A549 (cell line): ENCODE data around the gene PPP1R9B. TPM values are rescaled to one million over a fixed set of nuclear protein-coding genes. Genes with fewer than 3 reads are reported as not detected.

ENCODE experiments used
- ATAC-seq, 2 experiments: fragments of 200-7000 bp in 1 of 2; fragments of >200 bp in 1 of 2; cut with Nextera tagmentation in 1 of 2; cut with Tn5 transposase in 1 of 2; 3 replicates each; pipeline versions ENCODE4 v1.8.0 to v1.9.1; 2018 to 2020; ENCODE audit warnings: mild to moderate bottlenecking in 1 of 2, moderate library complexity in 1 of 2
- CTCF ChIA-PET: fragments of 300-600 bp; sonication (Branson Sonifier 250); formaldehyde crosslinking; extraction: SDS; loops from one replicate; lab custom pipeline; 2021; ENCODE audit warnings: antibody characterized with exemption, inconsistent platforms; lab: Yijun Ruan, JAX
- POLR2A ChIA-PET: fragments of 350-600 bp; formaldehyde crosslinking; extraction: SDS; loops from one replicate; lab custom pipeline; 2021; ENCODE audit warnings: antibody characterized with exemption, inconsistent platforms; lab: Yijun Ruan, JAX
- DNase-seq, 2 experiments: peaks; one replicate each; pipeline versions ENCODE4 v3.0.0 to v3.0.0-alpha.2; 2011 to 2016; ENCODE audit warnings: low read depth in 1 of 2, low spot score in 1 of 2
- FAIRE-seq: peaks from 2 replicates; lab custom pipeline; 2011; peaks lifted over from hg19 to GRCh38; lab: Jason Lieb, UNC
- H3K27ac ChIP-seq, 2 experiments: fragments of >200 bp; sonication (Bioruptor Twin); formaldehyde crosslinking; 3 replicates each; pipeline ENCODE4 v1.5.1; 2016 to 2017
- H3K4me1 ChIP-seq: fragments of >200 bp; sonication (Bioruptor Twin); formaldehyde crosslinking; 3 replicates; pipeline ENCODE4 v1.6.1; 2016
- H3K4me2 ChIP-seq: fragments of >200 bp; sonication (Bioruptor Twin); formaldehyde crosslinking; 3 replicates; pipeline ENCODE4 v1.6.1; 2016
- H3K4me3 ChIP-seq: fragments of >200 bp; sonication (Bioruptor Twin); formaldehyde crosslinking; 3 replicates; pipeline ENCODE4 v1.5.1; 2016
- H3K9me3 ChIP-seq: fragments of >200 bp; sonication (Bioruptor Twin); formaldehyde crosslinking; 3 replicates; pipeline ENCODE4 v1.6.1; 2016
- BHLHE40 ChIP-seq: IDR thresholded peaks from 2 replicates; pipeline ENCODE4 v1.6.1; 2012; ENCODE audit warnings: low read depth, low read length, inconsistent platforms
- CBX2 ChIP-seq: fragments of 200-600 bp; sonication (generic); IDR thresholded peaks from 2 replicates; pipeline ENCODE4 v1.6.1; 2016; ENCODE audit warnings: low read depth, mild to moderate bottlenecking, borderline replicate concordance
- CEBPB ChIP-seq, 2 experiments: fragments of >200 bp in 1 of 2; sonication (Bioruptor Twin) in 1 of 2; formaldehyde crosslinking in 1 of 2; IDR thresholded peaks; 2 replicates each; pipeline ENCODE4 v1.6.1; 2012 to 2016
- CTCF ChIP-seq: fragments of >200 bp; sonication (Bioruptor Twin); formaldehyde crosslinking; IDR thresholded peaks from 3 replicates; pipeline ENCODE4 v1.5.1; 2016
- FOSL2 ChIP-seq, 2 experiments: fragments of 450-650 bp in 1 of 2; fragments of >200 bp in 1 of 2; sonication (Bioruptor Twin) in 1 of 2; formaldehyde crosslinking; IDR thresholded peaks; 2 replicates each; pipeline versions ENCODE4 v1.5.0 to v1.6.1; 2016 to 2020; ENCODE audit warnings: mild to moderate bottlenecking in 1 of 2, moderate library complexity in 1 of 2
- HOXB13 ChIP-seq: fragments of 250-450 bp; sonication (Bioruptor Pico); IDR thresholded peaks from 2 replicates; pipeline ENCODE4 v1.5.0; 2020; ENCODE audit warnings: low read depth, mild to moderate bottlenecking, moderate library complexity
- HOXB5 ChIP-seq: fragments of 250-450 bp; sonication (Bioruptor Pico); IDR thresholded peaks from 2 replicates; pipeline ENCODE4 v1.5.0; 2020; ENCODE audit warnings: mild to moderate bottlenecking, moderate library complexity
- JUN ChIP-seq, 2 experiments: fragments of >200 bp; sonication (Bioruptor Twin); formaldehyde crosslinking; IDR thresholded peaks; 2 replicates in 1 of 2; 3 replicates in 1 of 2; pipeline ENCODE4 v1.6.1; 2016 to 2017
- KDM1A ChIP-seq: fragments of 200-600 bp; sonication (generic); IDR thresholded peaks from 2 replicates; pipeline ENCODE4 v1.6.1; 2016; ENCODE audit warnings: low read depth, mild to moderate bottlenecking
- MAFK ChIP-seq: fragments of 450-650 bp; IDR thresholded peaks from 2 replicates; pipeline ENCODE4 v1.6.1; 2014; ENCODE audit not compliant: partially characterized antibody
- MAX ChIP-seq: IDR thresholded peaks from 2 replicates; pipeline ENCODE4 v1.6.1; 2012
- NPAS2 ChIP-seq: fragments of 250-450 bp; sonication (Bioruptor Pico); IDR thresholded peaks from 2 replicates; pipeline ENCODE4 v1.8.0; 2022; ENCODE audit warnings: mild to moderate bottlenecking, moderate library complexity, borderline replicate concordance
- RAD21 ChIP-seq, 2 experiments: fragments of >200 bp in 1 of 2; sonication (Bioruptor Twin) in 1 of 2; formaldehyde crosslinking in 1 of 2; IDR thresholded peaks in 1 of 2; conservative IDR thresholded peaks in 1 of 2; 2 replicates in 1 of 2; 3 replicates in 1 of 2; pipeline ENCODE4 v1.6.1; 2012 to 2018; ENCODE audit warnings: inconsistent platforms in 1 of 2
- RFX5 ChIP-seq: fragments of 450-650 bp; IDR thresholded peaks from 2 replicates; pipeline ENCODE4 v1.7.1; 2014; ENCODE audit warnings: antibody characterized with exemption, mild to moderate bottlenecking, moderate library complexity
- ZC3H11A ChIP-seq: fragments of 450-650 bp; IDR thresholded peaks from 2 replicates; pipeline ENCODE4 v1.6.1; 2014; ENCODE audit warnings: antibody characterized with exemption, mild to moderate bottlenecking
- WGBS: methylation state at CpG from one replicate; pipeline ENCODE4 v1.1.6; 2017; ENCODE audit errors: missing lambda C conversion rate; 5-methylcytosine and 5-hydroxymethylcytosine counted together
- polyA plus RNA-seq, 4 experiments: library from polyadenylated mRNA; depleted of rRNA in 3 of 4; stranded (reverse); fragments of >200 nt; fragmentation: RNase III in 1 of 4; extraction: RNeasy Plus Mini Kit Qiagen cat#74134 plus additional on column Dnase treatment in 1 of 4; gene quantifications; 2 replicates in 3 of 4; 3 replicates in 1 of 4; pipeline ENCODE4 v1.2.3, GENCODE V29; 2011 to 2017

PPP1R9B gene
- polyA plus RNA-seq, 2 of the 4 experiments (the other 2 are of a cell fraction), result 22.0 to 40.6 TPM

- TF ChIP-seq HOXB13 (no peak), HOXB5 (no peak), BHLHE40 (no peak)
Measured at GRCh38 chr17:50139185-50139783, 11.2 kb downstream of the PPP1R9B start (continued).

GRCh38 chr17:50137042-50137441 is 13.4 kb downstream of the PPP1R9B start:
- ATAC-seq, result no peak
- ChIA-PET POLR2A (interaction anchor here (0.6 to 1.0 kb wide), 2 partner anchors 15 kb away, joined by 3 to 6 read pairs; no protein-coding TSS in a partner anchor), CTCF (interaction anchor here (0.6 to 60.2 kb wide), 9 partner anchors 11 to 257 kb away, joined by 3 to 1356 read pairs (median 6); partner anchors contain the start of genes ITGA3, PDK2, PPP1R9B and SGCA)
- Histone ChIP-seq H3K4me1 (peaks cover 40% of the 10 kb centered on the region), H3K9me3 (no peaks in the 10 kb centered on the region), H3K4me2 (no peak overlapping the region), H3K4me3 (no peak overlapping the region), H3K27ac (no peak overlapping the region)
- no peak for FAIRE-seq
- 96% methylated on average over 4 of the region's 4 CpGs for WGBS
- DNase-seq, result no peak
- TF ChIP-seq ZC3H11A (no peak), CEBPB (IDR thresholded peaks at IDR 0.05) (no peak), CTCF (no peak), NPAS2 (no peak), RFX5 (no peak), MAFK (no peak), HOXB5 (no peak)

- H3K4me1 ChIP-seq, result peaks cover 40% of the 10 kb centered on the region
- H3K9me3 ChIP-seq, result no peaks in the 10 kb centered on the region
- 92% methylated on average over 11 of the region's 11 CpGs for WGBS
- ATAC-seq, result no peak
- no peak for FAIRE-seq
- DNase-seq, result no peak
- no peak overlapping the region for H3K27ac ChIP-seq
- ChIA-PET CTCF (interaction anchor here (0.6 to 60.2 kb wide), 13 partner anchors 10 to 256 kb away, joined by 3 to 1356 read pairs (median 6); partner anchors contain the start of genes ITGA3, PDK2, PPP1R9B and SGCA), POLR2A (interaction anchor here (1.0 kb wide), 1 partner anchor 16 kb away, joined by 6 read pairs; no protein-coding TSS in a partner anchor)
- H3K4me3 ChIP-seq, result no peak overlapping the region
- H3K4me2 ChIP-seq, result no peak overlapping the region
- TF ChIP-seq RAD21 (conservative IDR thresholded peaks at IDR 0.05 in 1 of 2, IDR thresholded peaks at IDR 0.05 in 1 of 2) (no peak), CBX2 (no peak), KDM1A (peak; percentile 76; the same call in 1 of the 2 replicates)
Measured at GRCh38 chr17:50136096-50136687, 14.3 kb downstream of the PPP1R9B start.

GRCh38 chr17:50135316-50136095 is 15.0 kb downstream of the PPP1R9B start:
- Histone ChIP-seq H3K4me1 (peaks cover 44% of the 10 kb centered on the region), H3K4me2 (peak overlapping the region; percentile 54; the same call in 1 of the 3 replicates), H3K27ac (peak overlapping the region in 1 of 2 experiments; percentile 66; a peak in 2 of 6 replicates), H3K4me3 (no peak overlapping the region), H3K9me3 (no peaks in the 10 kb centered on the region)
- TF ChIP-seq FOSL2 (IDR thresholded peaks at IDR 0.05), result no peak
- TF ChIP-seq FOSL2 (CRISPR knock-in tag; IDR thresholded peaks at IDR 0.05), result no peak
- no peak for TF ChIP-seq MAX
- no peak for TF ChIP-seq JUN (IDR thresholded peaks at IDR 0.05)
- WGBS, result 85% methylated on average over 16 of the region's 16 CpGs
- ChIA-PET POLR2A (interaction anchor here (1.0 to 1.2 kb wide), 2 partner anchors 16 kb away, joined by 3 to 6 read pairs; no protein-coding TSS in a partner anchor), CTCF (interaction anchor here (0.9 to 60.2 kb wide), 11 partner anchors 9 to 162 kb away, joined by 3 to 1356 read pairs (median 6); partner anchors contain the start of genes PDK2, PPP1R9B and SGCA)
- ATAC-seq (no peak), DNase-seq (no peak), FAIRE-seq (no peak)
